GM23338 (cell line): Measurements from ENCODE around the gene DNAJC12. TPM values are rescaled to one million over a fixed set of nuclear protein-coding genes. Genes with fewer than 3 reads are reported as not detected.

Experiments used
- ATAC-seq: fragments of 200-7000 bp; cut with Tn5 transposase; 3 replicates; pipeline ENCODE4 v1.9.1; 2020
- DNase-seq: peaks from one replicate; pipeline ENCODE4 v3.0.0-alpha.2; 2015; ENCODE audit warnings: low spot score
- H2AFZ ChIP-seq: fragments of 200-600 bp; sonication (generic); 2 replicates; pipeline ENCODE4 v1.8.0; 2016; ENCODE audit warnings: antibody characterized with exemption, mild to moderate bottlenecking, moderate library complexity
- H3F3A ChIP-seq: fragments of 200-600 bp; sonication (generic); replicated peaks from 2 replicates; pipeline ENCODE4 v1.8.0; 2017; ENCODE audit warnings: antibody characterized with exemption, mixed run types, low read depth
- H3K27ac ChIP-seq: fragments of 200-600 bp; sonication (generic); 2 replicates; pipeline ENCODE4 v1.6.1; 2016; ENCODE audit warnings: low read depth
- H3K27me3 ChIP-seq: fragments of 200-600 bp; sonication (generic); 2 replicates; pipeline ENCODE4 v1.8.0; 2016; ENCODE audit warnings: mild to moderate bottlenecking, mixed run types, moderate library complexity; ENCODE audit not compliant: insufficient read depth
- H3K36me3 ChIP-seq: fragments of 200-600 bp; sonication (generic); 2 replicates; pipeline ENCODE4 v1.8.0; 2016; ENCODE audit warnings: mild to moderate bottlenecking; ENCODE audit not compliant: insufficient read depth
- H3K4me1 ChIP-seq: fragments of 200-600 bp; sonication (generic); 2 replicates; pipeline ENCODE4 v1.8.0; 2016; ENCODE audit warnings: mild to moderate bottlenecking, moderate library complexity; ENCODE audit not compliant: insufficient read depth
- H3K4me2 ChIP-seq: fragments of 200-600 bp; sonication (generic); 2 replicates; pipeline ENCODE4 v1.7.1; 2017; ENCODE audit warnings: mixed run types
- H3K4me3 ChIP-seq: fragments of 200-600 bp; sonication (generic); 2 replicates; pipeline ENCODE4 v1.6.1; 2016; ENCODE audit warnings: mixed run types
- H3K79me2 ChIP-seq: fragments of 200-600 bp; sonication (generic); replicated peaks from 2 replicates; pipeline ENCODE4 v1.8.0; 2017; ENCODE audit warnings: mild to moderate bottlenecking; ENCODE audit not compliant: insufficient read depth
- H3K9me2 ChIP-seq: fragments of 200-600 bp; sonication (generic); 2 replicates; pipeline ENCODE4 v1.8.0; 2017; ENCODE audit not compliant: insufficient read depth
- H4K20me1 ChIP-seq: fragments of 200-600 bp; sonication (generic); replicated peaks from 2 replicates; pipeline ENCODE4 v1.8.0; 2017; ENCODE audit warnings: mild to moderate bottlenecking; ENCODE audit not compliant: insufficient read depth
- H3K27ac Mint-ChIP-seq: 2 replicates; pipeline ENCODE4 v1.8.0; 2020; ENCODE audit warnings: inconsistent platforms, mild to moderate bottlenecking, moderate library complexity, mixed read lengths
- H3K27me3 Mint-ChIP-seq: 3 replicates; pipeline ENCODE4 v1.8.0; 2022; ENCODE audit warnings: low read depth, mild to moderate bottlenecking, moderate library complexity, mixed read lengths, inconsistent platforms; ENCODE audit not compliant: insufficient read depth, poor library complexity
- H3K36me3 Mint-ChIP-seq: 3 replicates; pipeline ENCODE4 v1.8.0; 2021; ENCODE audit warnings: low read depth, mild to moderate bottlenecking, inconsistent platforms, moderate library complexity, mixed read lengths
- H3K4me1 Mint-ChIP-seq: 3 replicates; pipeline ENCODE4 v1.8.0; 2020; ENCODE audit warnings: mild to moderate bottlenecking, inconsistent platforms, mixed read lengths
- H3K4me3 Mint-ChIP-seq: 3 replicates; pipeline ENCODE4 v1.8.0; 2021; ENCODE audit warnings: moderate library complexity, mild to moderate bottlenecking, inconsistent platforms, mixed read lengths
- H3K9me3 Mint-ChIP-seq: 3 replicates; pipeline ENCODE4 v1.8.0; 2020; ENCODE audit warnings: moderate library complexity, mild to moderate bottlenecking, inconsistent platforms, mixed read lengths
- CTCF ChIP-seq, 2 experiments: fragments of 200-600 bp in 1 of 2; sonication (generic) in 1 of 2; conservative IDR thresholded peaks; 2 replicates each; pipeline versions ENCODE4 v1.5.1 to v1.6.1; 2016 to 2017; ENCODE audit warnings: antibody characterized with exemption in 2 of 2, low read depth in 2 of 2, mild to moderate bottlenecking in 2 of 2, moderate library complexity in 1 of 2
- EZH2 ChIP-seq: fragments of 200-600 bp; sonication (generic); IDR thresholded peaks from one replicate; pipeline ENCODE4 v1.8.0; 2017; ENCODE audit warnings: antibody characterized with exemption, mild to moderate bottlenecking, low read depth; ENCODE audit not compliant: unreplicated experiment
- EZH2phosphoT487 ChIP-seq: fragments of 200-600 bp; sonication (generic); IDR thresholded peaks from one replicate; pipeline ENCODE4 v1.8.1; 2018; ENCODE audit warnings: antibody characterized with exemption; ENCODE audit not compliant: unreplicated experiment
- JUNB ChIP-seq: IDR thresholded peaks from one replicate; pipeline ENCODE4 v1.6.1; 2016; ENCODE audit warnings: antibody characterized with exemption; ENCODE audit not compliant: unreplicated experiment
- NANOG ChIP-seq: IDR thresholded peaks from 2 replicates; pipeline ENCODE4 v1.6.1; 2016; ENCODE audit warnings: antibody characterized with exemption, borderline replicate concordance
- STAT1 ChIP-seq: IDR thresholded peaks from one replicate; pipeline ENCODE4 v1.6.1; 2016; ENCODE audit warnings: antibody characterized with exemption; ENCODE audit not compliant: unreplicated experiment
- ZNF114 ChIP-seq: fragments of 250-450 bp; sonication (Bioruptor Pico); IDR thresholded peaks from 2 replicates; pipeline ENCODE4 v1.5.0; 2020; ENCODE audit warnings: mild to moderate bottlenecking, moderate library complexity
- ZNF462 ChIP-seq: fragments of 250-450 bp; sonication (Bioruptor Pico); IDR thresholded peaks from 2 replicates; pipeline ENCODE4 v1.5.0; 2020; ENCODE audit warnings: mild to moderate bottlenecking, moderate library complexity
- polyA plus RNA-seq: library from polyadenylated mRNA; unstranded; fragments of >200 nt; fragmentation: Nextera tagmentation; extraction: Ambion mirVana; gene quantifications from 2 replicates; pipeline ENCODE4 v1.2.1, GENCODE V29; 2016
- total RNA-seq: library from RNA; depleted of rRNA; stranded (reverse); fragments of >200 nt; shearing (Covaris generic); gene quantifications from 2 replicates; pipeline ENCODE4 v1.2.3, GENCODE V29; 2014

DNAJC12 gene
- total and polyA plus RNA-seq, 2 experiments from 2014 or later: 2.2 to 4.5 TPM

- TF ChIP-seq ZNF462 (CRISPR knock-in tag) (no peak), ZNF114 (no peak), EZH2phosphoT487 (no peak), JUNB (no peak), NANOG (no peak), CTCF (conservative IDR thresholded peaks at IDR 0.05; ENCODE audit: low read depth in 2 of 2) (no peak), STAT1 (no peak)
These were observed 65.0 kb downstream of the DNAJC12 start (continued) for GRCh38 chr10:67772894-67773511.

- H3K4me3 ChIP-seq: no peak overlapping the region
- Mint-ChIP-seq H3K4me1 (peaks cover 7% of the 10 kb centered on the region), H3K36me3 (no peaks in the 10 kb centered on the region), H3K27me3 (no peaks in the 10 kb centered on the region), H3K9me3 (no peaks in the 10 kb centered on the region), H3K4me3 (no peak overlapping the region), H3K27ac (no peak overlapping the region)
- no peaks in the 10 kb centered on the region for H3K27me3 ChIP-seq
- peak overlapping the region; percentile 4; the same call in 1 of the 2 replicates for H3K4me2 ChIP-seq
- H3K79me2 ChIP-seq: no peaks in the 10 kb centered on the region
- no peak for ATAC-seq
- no peaks in the 10 kb centered on the region for H3K9me2 ChIP-seq
- H3K4me1 ChIP-seq: peaks cover 8% of the 10 kb centered on the region
- H4K20me1 ChIP-seq: no peaks in the 10 kb centered on the region
- no peak overlapping the region for H3K27ac ChIP-seq
- no peaks in the 10 kb centered on the region for H3F3A ChIP-seq
- no peaks in the 10 kb centered on the region for H3K36me3 ChIP-seq
- peak overlapping the region; percentile 48; the same call in 1 of the 2 replicates for H2AFZ ChIP-seq
- no peak for DNase-seq
- no peak for TF ChIP-seq STAT1
- TF ChIP-seq EZH2: no peak
- no peak for TF ChIP-seq ZNF462 (CRISPR knock-in tag)
These were observed 65.8 kb downstream of the DNAJC12 start for GRCh38 chr10:67772151-67772550.
